IPS-18a (cell line): Measurements from ENCODE around the gene CIAO3.

Experiments
- H3K27ac ChIP-seq: one replicate; pipeline ENCODE4 v1.5.1; 2013; ENCODE audit warnings: low read length
- H3K27me3 ChIP-seq: one replicate; pipeline ENCODE4 v1.6.1; 2013; ENCODE audit warnings: mild to moderate bottlenecking, low read length; ENCODE audit not compliant: control insufficient read depth, insufficient read depth
- H3K36me3 ChIP-seq: one replicate; pipeline ENCODE4 v1.6.1; 2013; ENCODE audit warnings: low read depth, low read length; ENCODE audit not compliant: control insufficient read depth
- H3K4me1 ChIP-seq: one replicate; pipeline ENCODE4 v1.6.1; 2013; ENCODE audit warnings: low read depth, low read length; ENCODE audit not compliant: control insufficient read depth
- H3K4me3 ChIP-seq: one replicate; pipeline ENCODE4 v1.5.1; 2013; ENCODE audit warnings: low read length
- H3K9ac ChIP-seq: one replicate; pipeline ENCODE4 v1.6.1; 2013; ENCODE audit warnings: mild to moderate bottlenecking, low read length, moderate library complexity
- H3K9me3 ChIP-seq: one replicate; pipeline ENCODE4 v1.6.1; 2013; ENCODE audit warnings: low read depth, low read length; ENCODE audit not compliant: control insufficient read depth

Gene CIAO3

DNA sequence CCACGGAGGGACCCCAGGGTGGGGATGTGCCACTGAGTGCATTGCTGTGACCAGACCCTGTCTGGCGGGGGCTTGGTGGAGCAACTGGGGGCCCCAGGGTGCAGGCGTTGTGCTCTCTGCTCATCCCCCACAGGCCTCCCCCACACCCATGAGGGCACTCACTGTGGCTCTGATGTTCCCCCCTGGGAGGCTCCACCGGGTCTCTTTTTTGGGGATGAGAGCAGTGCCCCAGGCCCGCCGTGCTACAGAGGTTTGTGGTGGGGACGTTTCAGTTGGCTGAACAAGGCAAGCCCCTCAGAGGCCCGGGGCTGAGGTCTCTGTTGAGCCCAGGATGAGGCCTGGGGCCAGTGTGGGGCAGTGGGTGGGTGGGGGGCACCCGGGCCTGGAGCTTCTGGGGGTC is 17.1 kb downstream of the CIAO3 start:
- Histone ChIP-seq H3K4me3 (no peak overlapping the region), H3K4me1 (peaks cover 9% of the 10 kb centered on the region), H3K36me3 (no peaks in the 10 kb centered on the region), H3K27ac (no peak overlapping the region), H3K9ac (no peak overlapping the region), H3K27me3 (peaks cover 18% of the 10 kb centered on the region), H3K9me3 (no peaks in the 10 kb centered on the region)

GRCh38 chr16:722835-723633 is 17.8 kb downstream of the CIAO3 start:
- Histone ChIP-seq H3K4me3 (no peak overlapping the region), H3K36me3 (no peaks in the 10 kb centered on the region), H3K27ac (no peak overlapping the region), H3K27me3 (peaks cover 18% of the 10 kb centered on the region), H3K4me1 (peaks cover 9% of the 10 kb centered on the region), H3K9me3 (no peaks in the 10 kb centered on the region), H3K9ac (no peak overlapping the region)

DNA sequence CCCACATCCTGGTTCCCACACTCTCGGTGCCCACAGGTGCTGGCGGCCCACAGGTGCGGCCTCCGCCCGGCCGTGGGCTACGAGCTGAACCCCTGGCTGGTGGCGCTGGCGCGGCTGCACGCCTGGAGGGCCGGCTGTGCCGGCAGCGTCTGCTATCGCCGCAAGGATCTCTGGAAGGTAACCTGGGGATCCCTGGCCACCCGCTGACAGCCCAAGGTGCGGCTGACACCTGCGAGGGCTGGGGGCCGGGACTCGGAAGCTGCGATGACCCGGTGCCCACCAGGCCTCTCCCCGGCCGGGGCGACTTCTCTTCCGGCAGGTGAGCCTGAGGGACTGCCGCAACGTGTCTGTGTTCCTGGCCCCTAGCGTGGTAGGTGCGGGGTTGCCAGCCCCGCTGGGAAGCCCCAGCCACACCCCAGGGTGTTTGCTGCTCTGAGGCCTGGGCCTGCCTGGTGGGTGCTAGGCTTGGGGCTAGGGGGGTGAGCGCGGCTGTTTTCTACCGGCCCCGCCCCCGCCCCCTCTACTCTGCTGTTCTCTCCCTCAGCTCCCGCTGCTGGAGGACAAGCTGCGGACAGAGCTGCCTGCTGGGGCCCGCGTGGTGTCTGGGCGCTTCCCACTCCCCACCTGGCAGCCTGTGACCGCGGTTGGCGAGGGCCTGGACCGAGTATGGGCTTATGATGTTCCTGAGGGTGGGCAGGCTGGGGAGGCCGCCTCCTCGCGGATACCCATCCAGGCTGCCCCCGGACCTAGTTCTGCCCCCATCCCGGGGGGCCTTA is 18.8 kb downstream of the CIAO3 start:
- H3K4me1 ChIP-seq = peaks cover 9% of the 10 kb centered on the region
- H3K27ac ChIP-seq = no peak overlapping the region
- no peaks in the 10 kb centered on the region for H3K9me3 ChIP-seq
- no peak overlapping the region for H3K4me3 ChIP-seq
- peaks cover 13% of the 10 kb centered on the region for H3K27me3 ChIP-seq
- no peaks in the 10 kb centered on the region for H3K36me3 ChIP-seq
- no peak overlapping the region for H3K9ac ChIP-seq

DNA sequence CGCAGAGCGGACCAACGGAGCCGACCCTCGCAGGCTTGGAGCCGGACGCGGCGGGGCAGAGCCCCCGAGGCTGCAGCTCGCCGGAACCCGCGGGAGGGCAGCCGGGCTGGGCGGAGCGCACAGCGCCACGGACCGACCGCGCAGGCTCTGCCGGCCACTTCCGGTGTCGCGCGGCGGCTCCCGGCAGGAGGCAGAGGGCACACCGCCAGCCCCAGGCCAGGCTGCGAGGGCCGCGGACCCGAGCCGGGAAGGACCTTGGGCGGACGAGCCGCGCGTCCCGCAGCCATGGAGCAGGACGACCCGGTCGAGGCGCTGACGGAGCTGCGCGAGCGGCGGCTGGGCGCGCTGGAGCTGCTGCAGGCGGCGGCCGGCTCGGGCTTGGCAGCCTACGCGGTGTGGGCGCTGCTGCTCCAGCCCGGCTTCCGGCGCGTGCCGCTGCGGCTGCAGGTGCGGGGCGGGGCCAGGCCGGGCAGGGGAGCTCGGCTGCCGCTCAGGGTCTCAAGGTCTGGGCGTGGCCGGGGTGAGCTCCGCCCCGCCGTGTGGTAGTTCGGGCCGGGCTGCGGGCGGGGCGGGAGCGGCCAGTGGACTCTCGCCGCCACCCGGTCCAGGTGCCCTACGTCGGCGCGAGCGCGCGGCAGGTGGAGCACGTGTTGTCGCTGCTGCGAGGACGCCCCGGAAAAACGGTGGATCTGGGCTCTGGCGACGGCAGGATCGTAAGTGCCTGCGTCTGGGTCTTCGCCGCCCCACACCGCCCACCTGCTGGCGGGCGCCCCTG is 19.6 kb downstream of the CIAO3 start, which contains the start of gene ANTKMT:
TSS of gene ANTKMT (plus strand) at position 157 of the 775 bp plus-strand sequence. CDS start at position 286, 129 bp downstream.
- Histone ChIP-seq H3K9ac (peak within 1 kb of the TSS; percentile 75), H3K4me1 (peaks cover 14% of the 10 kb centered on the region)

GRCh38 chr16:720447-720989 is 20.3 kb downstream of the CIAO3 start:
- peaks cover 14% of the 10 kb centered on the region for H3K27me3 ChIP-seq
- H3K36me3 ChIP-seq = no peaks in the 10 kb centered on the region
- peak overlapping the region; percentile 81 for H3K4me3 ChIP-seq
- H3K9ac ChIP-seq = peak overlapping the region; percentile 75
- peaks cover 18% of the 10 kb centered on the region for H3K4me1 ChIP-seq
- H3K27ac ChIP-seq = peak overlapping the region; percentile 31
- H3K9me3 ChIP-seq = no peaks in the 10 kb centered on the region

More for the DNA sequence above, 19.6 kb downstream of the CIAO3 start, which contains the start of gene ANTKMT:
- Histone ChIP-seq H3K9me3 (no peaks in the 10 kb centered on the region), H3K4me3 (peak within 1 kb of the TSS; percentile 81), H3K36me3 (no peaks in the 10 kb centered on the region), H3K27me3 (peaks cover 14% of the 10 kb centered on the region), H3K27ac (peak within 1 kb of the TSS; percentile 31)

DNA sequence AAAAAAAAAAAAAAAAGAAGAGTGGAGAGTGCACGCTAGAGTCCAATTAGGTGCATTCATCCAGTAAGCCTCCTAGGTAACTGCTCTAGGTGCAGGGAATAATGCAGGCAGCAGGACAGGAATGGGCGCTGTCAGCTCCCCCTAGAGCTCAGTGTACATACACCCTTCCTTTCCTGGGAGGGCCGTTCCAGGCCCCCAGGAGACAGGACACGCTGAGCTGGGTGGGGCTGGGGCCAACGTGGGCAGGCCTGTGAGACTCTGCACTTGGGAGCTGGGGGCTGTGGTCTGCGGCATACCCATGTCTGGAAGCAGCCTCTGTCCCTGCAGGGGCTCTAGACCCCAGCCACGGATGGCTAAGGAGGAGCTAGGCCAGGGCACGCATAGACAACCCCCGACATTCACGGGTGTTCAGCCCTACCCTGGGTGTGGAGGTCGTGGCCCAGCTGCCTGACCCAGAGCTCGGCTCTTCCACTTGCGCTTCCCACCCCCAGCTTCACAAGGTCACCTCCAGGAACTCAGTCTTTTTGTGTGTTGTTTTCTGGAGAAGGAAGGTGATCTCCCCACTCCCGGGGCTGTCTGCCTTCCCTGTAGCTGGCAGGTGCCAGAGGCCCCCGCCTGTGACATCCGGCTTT is 20.9 kb downstream of the CIAO3 start:
- Histone ChIP-seq H3K4me1 (peaks cover 18% of the 10 kb centered on the region), H3K36me3 (no peaks in the 10 kb centered on the region), H3K4me3 (peak overlapping the region; percentile 81), H3K27me3 (peaks cover 12% of the 10 kb centered on the region), H3K9me3 (no peaks in the 10 kb centered on the region), H3K27ac (no peak overlapping the region), H3K9ac (peak overlapping the region; percentile 75)

DNA sequence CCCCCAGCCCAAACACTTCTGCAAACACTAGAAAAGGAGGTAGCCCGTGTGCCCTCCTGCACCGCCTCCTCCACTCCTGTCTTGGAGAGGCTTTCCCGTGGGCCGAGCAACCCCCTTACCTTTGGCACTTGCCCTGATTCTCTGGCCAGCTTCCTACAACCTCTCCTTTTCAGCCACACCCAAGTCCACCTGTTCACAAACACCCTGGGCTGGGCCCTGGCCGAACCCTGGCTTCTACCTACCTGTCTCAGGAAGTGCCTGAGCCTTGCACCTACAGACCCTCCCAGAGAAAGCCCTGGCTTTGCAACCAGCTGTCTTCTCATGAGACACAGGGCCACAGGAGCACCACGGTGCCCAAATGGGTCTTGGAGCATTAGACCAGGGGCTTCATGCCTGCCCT is 21.9 kb downstream of the CIAO3 start:
- H3K36me3 ChIP-seq = no peaks in the 10 kb centered on the region
- no peak overlapping the region for H3K9ac ChIP-seq
- no peak overlapping the region for H3K27ac ChIP-seq
- no peaks in the 10 kb centered on the region for H3K9me3 ChIP-seq
- peaks cover 18% of the 10 kb centered on the region for H3K4me1 ChIP-seq
- no peak overlapping the region for H3K4me3 ChIP-seq
- H3K27me3 ChIP-seq = peaks cover 18% of the 10 kb centered on the region

GRCh38 chr16:718389-718788 is 22.4 kb downstream of the CIAO3 start:
- Histone ChIP-seq H3K4me3 (no peak overlapping the region), H3K27me3 (peaks cover 23% of the 10 kb centered on the region), H3K9ac (no peak overlapping the region), H3K9me3 (no peaks in the 10 kb centered on the region), H3K4me1 (peaks cover 18% of the 10 kb centered on the region), H3K36me3 (no peaks in the 10 kb centered on the region), H3K27ac (no peak overlapping the region)

DNA sequence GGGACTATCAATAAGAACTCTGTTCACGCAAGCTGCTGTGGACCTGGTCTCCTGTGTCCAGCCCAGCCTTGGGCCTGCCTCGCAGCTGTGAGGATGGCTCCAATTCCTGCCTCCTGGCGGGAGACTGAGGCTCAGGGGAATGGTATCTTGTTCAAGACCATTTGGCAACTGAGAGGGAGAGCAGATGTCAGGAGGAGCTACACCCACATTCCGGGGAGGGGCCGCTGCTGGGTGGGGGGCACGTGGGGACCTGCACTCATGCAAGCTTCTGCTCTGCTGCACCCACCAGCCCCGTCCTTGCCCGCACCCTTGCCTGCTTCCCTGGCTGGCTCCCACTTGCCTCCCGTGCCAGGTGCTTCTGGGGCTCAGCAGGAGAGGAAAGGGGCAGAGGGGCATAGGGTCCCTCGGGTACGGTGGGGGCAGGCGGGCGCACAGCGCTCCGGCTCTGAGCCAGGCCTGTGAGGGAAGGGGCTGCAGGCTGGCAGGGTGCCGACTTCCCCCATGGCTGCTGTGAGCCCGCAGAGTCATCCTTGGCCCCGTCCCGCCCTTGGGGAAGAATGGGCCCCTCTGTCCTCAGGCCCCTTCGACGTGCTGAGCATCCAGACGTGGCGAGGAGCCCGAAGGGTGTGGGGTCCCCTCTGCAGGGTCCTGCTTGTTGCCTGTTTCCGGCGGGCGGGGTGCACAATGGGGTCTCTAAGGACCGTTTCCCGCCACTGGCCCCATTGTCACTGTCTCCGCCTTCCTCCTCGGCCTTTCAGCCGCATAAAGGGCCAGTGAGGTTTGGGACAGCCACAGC is 23.1 kb downstream of the CIAO3 start:
- Histone ChIP-seq H3K9ac (no peak overlapping the region), H3K4me3 (no peak overlapping the region), H3K27me3 (peaks cover 27% of the 10 kb centered on the region), H3K27ac (no peak overlapping the region), H3K4me1 (peaks cover 18% of the 10 kb centered on the region), H3K36me3 (no peaks in the 10 kb centered on the region), H3K9me3 (no peaks in the 10 kb centered on the region)

DNA sequence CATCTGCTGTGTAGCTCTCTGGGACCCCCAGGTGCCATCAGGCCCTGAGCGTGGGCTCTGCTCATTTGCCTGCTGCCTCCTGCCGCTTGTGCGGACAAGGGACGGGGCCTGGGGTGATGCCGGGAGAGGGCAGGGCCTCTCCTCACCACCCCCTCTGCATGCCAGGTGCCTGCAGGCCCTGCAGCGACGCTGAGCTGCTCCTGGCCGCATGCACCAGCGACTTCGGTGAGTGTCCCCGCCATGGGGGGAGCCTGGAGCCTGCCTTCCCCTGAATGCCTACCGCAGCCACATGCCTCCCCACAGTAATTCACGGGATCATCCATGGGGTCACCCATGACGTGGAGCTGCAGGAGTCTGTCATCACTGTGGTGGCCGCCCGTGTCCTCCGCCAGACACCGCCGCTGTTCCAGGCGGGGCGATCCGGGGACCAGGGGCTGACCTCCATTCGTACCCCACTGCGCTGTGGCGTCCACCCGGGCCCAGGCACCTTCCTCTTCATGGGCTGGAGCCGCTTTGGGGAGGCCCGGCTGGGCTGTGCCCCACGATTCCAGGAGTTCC is 23.9 kb downstream of the CIAO3 start:
- H3K27ac ChIP-seq = no peak overlapping the region
- no peaks in the 10 kb centered on the region for H3K36me3 ChIP-seq
- peaks cover 18% of the 10 kb centered on the region for H3K4me1 ChIP-seq
- peaks cover 34% of the 10 kb centered on the region for H3K27me3 ChIP-seq
- no peaks in the 10 kb centered on the region for H3K9me3 ChIP-seq
- no peak overlapping the region for H3K4me3 ChIP-seq
- H3K9ac ChIP-seq = no peak overlapping the region
